PC-3 (cell line): ENCODE measurements around the gene PXN. TPM values are rescaled to one million over a fixed set of nuclear protein-coding genes. Genes with fewer than 3 reads are reported as not detected.
A peak's percentile ranks its signal among the peaks of the same experiment; 100 is the strongest.

Experiments
- ATAC-seq: fragments of 200-7000 bp; cut with Tn5 transposase; 2 replicates; pipeline ENCODE4 v1.9.1; 2020; ENCODE audit warnings: mild to moderate bottlenecking, moderate library complexity
- BruUV-seq: library from RNA; stranded (reverse); fragments of 400-500 nt; replicated peaks from 2 replicates; lab custom pipeline; 2021; lab: Mats Ljungman, UMichigan
- CTCF ChIA-PET: fragments of 300-600 bp; sonication (Branson Sonifier 250); formaldehyde crosslinking; loops from one replicate; lab custom pipeline; 2022; ENCODE audit warnings: antibody characterized with exemption; lab: Charles Lee
- POLR2A ChIA-PET: fragments of 300-600 bp; sonication (Branson Sonifier 250); formaldehyde crosslinking; loops from one replicate; lab custom pipeline; 2022; ENCODE audit warnings: antibody characterized with exemption; ENCODE audit not compliant: unreplicated experiment; lab: Charles Lee
- DNase-seq: peaks from one replicate; pipeline ENCODE4 v3.0.0-alpha.2; 2015
- H2AFZ ChIP-seq: fragments of 300-600 bp; sonication (generic); 2 replicates; pipeline ENCODE4 v1.6.0; 2016; ENCODE audit warnings: antibody characterized with exemption, low read length
- H3F3A ChIP-seq: fragments of 300-600 bp; sonication (generic); one replicate; pipeline ENCODE4 v1.6.0; 2017; ENCODE audit warnings: antibody characterized with exemption, low read length, control low read depth, mild to moderate bottlenecking; ENCODE audit not compliant: unreplicated experiment
- H3K27ac ChIP-seq: fragments of 300-600 bp; sonication (generic); 2 replicates; pipeline ENCODE4 v1.5.1; 2016; ENCODE audit warnings: mild to moderate bottlenecking, low read length
- H3K27me3 ChIP-seq: fragments of 300-600 bp; sonication (generic); 2 replicates; pipeline ENCODE4 v1.6.1; 2016; ENCODE audit warnings: low read length, mixed read lengths
- H3K36me3 ChIP-seq: fragments of 300-600 bp; sonication (generic); 2 replicates; pipeline ENCODE4 v1.6.1; 2016; ENCODE audit warnings: low read depth, mixed run types, low read length, mixed read lengths
- H3K4me1 ChIP-seq: fragments of 300-600 bp; sonication (generic); 2 replicates; pipeline ENCODE4 v1.5.1; 2016; ENCODE audit warnings: low read length; ENCODE audit not compliant: insufficient read depth
- H3K4me2 ChIP-seq: fragments of 300-600 bp; sonication (generic); 2 replicates; pipeline ENCODE4 v1.6.0; 2016; ENCODE audit warnings: low read length
- H3K4me3 ChIP-seq: fragments of 300-600 bp; sonication (generic); 2 replicates; pipeline ENCODE4 v1.5.1; 2016; ENCODE audit warnings: mild to moderate bottlenecking, low read length, mixed read lengths
- H3K79me2 ChIP-seq: fragments of 300-600 bp; sonication (generic); 2 replicates; pipeline ENCODE4 v1.6.1; 2017; ENCODE audit warnings: low read length, mixed read lengths
- H3K9ac ChIP-seq: fragments of 300-600 bp; sonication (generic); 2 replicates; pipeline ENCODE4 v1.6.0; 2016; ENCODE audit warnings: mild to moderate bottlenecking, low read length
- H3K9me2 ChIP-seq: fragments of 300-600 bp; sonication (generic); replicated peaks from 2 replicates; pipeline ENCODE4 v1.6.1; 2016; ENCODE audit warnings: mixed run types, low read length, mixed read lengths
- H3K9me3 ChIP-seq: fragments of 300-600 bp; sonication (generic); 2 replicates; pipeline ENCODE4 v1.6.1; 2016; ENCODE audit warnings: low read length, mixed read lengths
- H4K20me1 ChIP-seq: fragments of 300-600 bp; sonication (generic); 2 replicates; pipeline ENCODE4 v1.6.1; 2016; ENCODE audit warnings: low read length, mixed read lengths
- CTCF ChIP-seq: fragments of 300-600 bp; sonication (generic); conservative IDR thresholded peaks from 2 replicates; pipeline ENCODE4 v1.5.1; 2017; ENCODE audit warnings: antibody characterized with exemption, low read depth, mild to moderate bottlenecking, low read length
- EZH2 ChIP-seq: fragments of 300-600 bp; sonication (generic); IDR thresholded peaks from one replicate; pipeline ENCODE4 v1.6.1; 2017; ENCODE audit warnings: antibody characterized with exemption, mild to moderate bottlenecking, low read length; ENCODE audit not compliant: unreplicated experiment
- EZH2phosphoT487 ChIP-seq: fragments of 300-600 bp; sonication (generic); IDR thresholded peaks from 2 replicates; pipeline ENCODE4 v1.6.1; 2018; ENCODE audit warnings: mild to moderate bottlenecking, antibody characterized with exemption, low read length, borderline replicate concordance
- intact Hi-C: fragments of 100-400 bp; cut with micrococcal nuclease; formaldehyde crosslinking; loops from 2 replicates; pipeline ENCODE4 v1.9.0; 2023
- total RNA-seq: library from RNA; depleted of rRNA; stranded (reverse); fragments of >200 nt; gene quantifications from 2 replicates; pipeline ENCODE4 v1.2.3, GENCODE V29; 2014

The PXN gene
- total RNA-seq, 1 experiment from 2014 or later = 313 TPM

GRCh38 chr12:120175537-120175936, 90.0 kb downstream of the PXN start:
- Histone ChIP-seq H3K27ac (no peak overlapping the region), H3K9me3 (no peaks in the 10 kb centered on the region), H3K79me2 (peaks cover 21% of the 10 kb centered on the region), H3K9ac (no peak overlapping the region), H3K4me1 (no peaks in the 10 kb centered on the region), H3K4me3 (no peak overlapping the region), H2AFZ (no peak overlapping the region), H3K27me3 (no peaks in the 10 kb centered on the region), H4K20me1 (peaks cover 3% of the 10 kb centered on the region; the same call in 1 of the 2 replicates), H3K36me3 (peaks cover 82% of the 10 kb centered on the region), H3F3A (no peaks in the 10 kb centered on the region), H3K4me2 (no peak overlapping the region), H3K9me2 (no peaks in the 10 kb centered on the region)
- intact Hi-C loops = no loop called here
- ChIA-PET CTCF (no interaction called here), POLR2A (no interaction called here)
- TF ChIP-seq CTCF = no peak
- TF ChIP-seq EZH2phosphoT487 = no peak
- no peak for TF ChIP-seq EZH2
- DNase-seq (no peak), ATAC-seq (peak; percentile 53)
- no TSS peak for BruUV-seq

GRCh38 chr12:120175062-120175461, 90.5 kb downstream of the PXN start:
- ChIA-PET CTCF (no interaction called here), POLR2A (no interaction called here)
- Histone ChIP-seq H3F3A (no peaks in the 10 kb centered on the region), H3K9ac (no peak overlapping the region), H3K4me1 (no peaks in the 10 kb centered on the region), H2AFZ (no peak overlapping the region), H3K79me2 (peaks cover 16% of the 10 kb centered on the region), H3K36me3 (peaks cover 87% of the 10 kb centered on the region), H3K4me3 (no peak overlapping the region), H3K9me2 (no peaks in the 10 kb centered on the region), H3K27ac (no peak overlapping the region), H3K4me2 (no peak overlapping the region), H3K27me3 (no peaks in the 10 kb centered on the region), H3K9me3 (no peaks in the 10 kb centered on the region), H4K20me1 (peaks cover 3% of the 10 kb centered on the region; the same call in 1 of the 2 replicates)
- intact Hi-C loops = no loop called here
- TF ChIP-seq EZH2phosphoT487 = no peak
- TF ChIP-seq EZH2 = no peak
- ATAC-seq (no peak), DNase-seq (no peak)
- no TSS peak for BruUV-seq

GRCh38 chr12:120172053-120172452, 93.5 kb downstream of the PXN start:
- BruUV-seq = no TSS peak
- intact Hi-C loops = no loop called here
- H2AFZ ChIP-seq = no peak overlapping the region
- CTCF ChIA-PET = no interaction called here
- peaks cover 87% of the 10 kb centered on the region for H3K36me3 ChIP-seq
- H3K9me2 ChIP-seq = no peaks in the 10 kb centered on the region
- no peak overlapping the region for H3K4me3 ChIP-seq
- H3K4me1 ChIP-seq = no peaks in the 10 kb centered on the region
- no peaks in the 10 kb centered on the region for H3F3A ChIP-seq
- H4K20me1 ChIP-seq = no peaks in the 10 kb centered on the region
- no peaks in the 10 kb centered on the region for H3K79me2 ChIP-seq
- POLR2A ChIA-PET = no interaction called here
- no peaks in the 10 kb centered on the region for H3K27me3 ChIP-seq
- H3K9me3 ChIP-seq = no peaks in the 10 kb centered on the region
- ATAC-seq = no peak
- H3K4me2 ChIP-seq = no peak overlapping the region
- TF ChIP-seq EZH2phosphoT487 = no peak
- TF ChIP-seq EZH2 = no peak
- TF ChIP-seq CTCF = no peak
- DNase-seq = no peak
- H3K9ac ChIP-seq = no peak overlapping the region
- no peak overlapping the region for H3K27ac ChIP-seq
